Neural cell (in vitro differentiated cells): ENCODE measurements around the gene BNC1. TPM values are rescaled to one million over a fixed set of nuclear protein-coding genes. Genes with fewer than 3 reads are reported as not detected.

ENCODE experiments used
- H2AFZ ChIP-seq: fragments of 200-600, 300-800 bp; sonication (generic), shearing (Covaris generic); 2 replicates; pipeline ENCODE4 v1.6.0; 2014; ENCODE audit warnings: low read depth, mild to moderate bottlenecking, antibody characterized with exemption, low read length, moderate library complexity
- H3F3A ChIP-seq: fragments of 200-600 bp; shearing (Covaris generic); 2 replicates; pipeline ENCODE4 v1.6.1; 2016; ENCODE audit warnings: mild to moderate bottlenecking, moderate library complexity, mixed read lengths, antibody characterized with exemption, low read length; ENCODE audit not compliant: insufficient read depth, poor library complexity, severe bottlenecking
- H3K27ac ChIP-seq: fragments of 200-600, 300-800 bp; sonication (generic), shearing (Covaris generic); 2 replicates; pipeline ENCODE4 v1.5.1; 2014; ENCODE audit warnings: mild to moderate bottlenecking, low read length, moderate library complexity
- H3K27me3 ChIP-seq: fragments of 300-800, 200-600 bp; sonication (generic), shearing (Covaris generic); 2 replicates; pipeline ENCODE4 v1.6.0; 2014; ENCODE audit warnings: mild to moderate bottlenecking, low read depth, low read length, moderate library complexity; ENCODE audit not compliant: insufficient read depth
- H3K36me3 ChIP-seq: fragments of 300-800, 200-600 bp; sonication (generic), shearing (Covaris generic); 2 replicates; pipeline ENCODE4 v1.5.1; 2014; ENCODE audit warnings: mild to moderate bottlenecking, antibody characterized with exemption, low read length, moderate library complexity; ENCODE audit not compliant: insufficient read depth
- H3K4me2 ChIP-seq: fragments of 300-800, 200-600 bp; sonication (generic), shearing (Covaris generic); 2 replicates; pipeline ENCODE4 v1.6.0; 2014; ENCODE audit warnings: mild to moderate bottlenecking, low read length
- H3K4me3 ChIP-seq: fragments of 300-800, 200-600 bp; sonication (generic), shearing (Covaris generic); 2 replicates; pipeline ENCODE4 v1.5.1; 2014; ENCODE audit warnings: mild to moderate bottlenecking, low read length, moderate library complexity
- H3K79me2 ChIP-seq: fragments of 200-600 bp; shearing (Covaris generic); replicated peaks from 2 replicates; pipeline ENCODE4 v1.6.0; 2014; ENCODE audit warnings: mild to moderate bottlenecking, low read length, moderate library complexity; ENCODE audit not compliant: insufficient read depth
- H3K9ac ChIP-seq: fragments of 300-800, 200-600 bp; sonication (generic), shearing (Covaris generic); 2 replicates; pipeline ENCODE4 v1.6.1; 2016; ENCODE audit warnings: mild to moderate bottlenecking, low read length, mixed read lengths
- H3K9me2 ChIP-seq: fragments of 200-600 bp; shearing (Covaris generic); 2 replicates; pipeline ENCODE4 v1.6.1; 2016; ENCODE audit warnings: mild to moderate bottlenecking, low read length, mixed read lengths; ENCODE audit not compliant: insufficient read depth
- H3K9me3 ChIP-seq: fragments of 200-600, 300-800 bp; sonication (generic), shearing (Covaris generic); 2 replicates; pipeline ENCODE4 v1.6.1; 2016; ENCODE audit warnings: mild to moderate bottlenecking, mixed run types, low read length, moderate library complexity, mixed read lengths
- H4K20me1 ChIP-seq: fragments of 200-600 bp; shearing (Covaris generic); 2 replicates; pipeline ENCODE4 v1.6.1; 2016; ENCODE audit warnings: mild to moderate bottlenecking, mixed run types; ENCODE audit not compliant: insufficient read depth
- CTCF ChIP-seq: fragments of 450-650 bp; IDR thresholded peaks from 2 replicates; pipeline ENCODE4 v1.5.1; 2014; ENCODE audit warnings: antibody characterized with exemption, mild to moderate bottlenecking, moderate library complexity; ENCODE audit not compliant: poor library complexity, severe bottlenecking
- EP300 ChIP-seq: fragments of 450-650 bp; conservative IDR thresholded peaks from 2 replicates; pipeline ENCODE4 v1.6.1; 2014; ENCODE audit warnings: antibody characterized with exemption, mild to moderate bottlenecking, moderate library complexity; ENCODE audit not compliant: poor library complexity, severe bottlenecking
- EZH2 ChIP-seq: fragments of 200-600, 300-800 bp; shearing (Covaris generic), sonication (generic); IDR thresholded peaks from 2 replicates; pipeline ENCODE4 v1.6.1; 2014; ENCODE audit warnings: antibody characterized with exemption, low read length, borderline replicate concordance, mild to moderate bottlenecking; ENCODE audit not compliant: insufficient read depth, poor library complexity, severe bottlenecking
- MXI1 ChIP-seq: fragments of 450-650 bp; conservative IDR thresholded peaks from 2 replicates; pipeline ENCODE4 v1.6.1; 2014; ENCODE audit warnings: antibody characterized with exemption, mild to moderate bottlenecking; ENCODE audit not compliant: poor library complexity, severe bottlenecking
- POLR2AphosphoS5 ChIP-seq: IDR thresholded peaks from 2 replicates; pipeline ENCODE4 v1.6.1; 2012
- RAD21 ChIP-seq: fragments of 450-650 bp; conservative IDR thresholded peaks from 2 replicates; pipeline ENCODE4 v1.6.1; 2014; ENCODE audit warnings: antibody characterized with exemption, mild to moderate bottlenecking, moderate library complexity
- SMC3 ChIP-seq: fragments of 450-650 bp; conservative IDR thresholded peaks from 2 replicates; pipeline ENCODE4 v1.6.1; 2014; ENCODE audit warnings: antibody characterized with exemption, mild to moderate bottlenecking, moderate library complexity; ENCODE audit not compliant: poor library complexity
- TAF1 ChIP-seq: IDR thresholded peaks from 2 replicates; pipeline ENCODE4 v1.6.1; 2012; ENCODE audit warnings: low read depth
- polyA plus RNA-seq: library from polyadenylated mRNA; depleted of rRNA; stranded (reverse); fragments of >200 nt; gene quantifications from 2 replicates; pipeline ENCODE4 v1.2.3, GENCODE V29; 2014
- TF ChIP-seq, protein P1 (sequence below): IDR thresholded peaks from 2 replicates; pipeline ENCODE4 v1.6.1; 2012; ENCODE audit warnings: borderline replicate concordance

The BNC1 gene
- polyA plus RNA-seq, 1 donor from 2014 or later = not detected

GRCh38 chr15:83290236-83290635 is 5.8 kb upstream of the BNC1 start:
- Histone ChIP-seq H4K20me1 (no peaks in the 10 kb centered on the region), H3K4me3 (no peak overlapping the region), H3K79me2 (no peaks in the 10 kb centered on the region), H3K9ac (no peak overlapping the region), H3F3A (no peaks in the 10 kb centered on the region), H2AFZ (no peak overlapping the region), H3K27ac (no peak overlapping the region), H3K36me3 (no peaks in the 10 kb centered on the region), H3K9me3 (no peaks in the 10 kb centered on the region), H3K27me3 (peaks cover 22% of the 10 kb centered on the region), H3K9me2 (no peaks in the 10 kb centered on the region), H3K4me2 (no peak overlapping the region)
- TF ChIP-seq CTCF (no peak), RAD21 (no peak), MXI1 (no peak), EP300 (no peak)

DNA sequence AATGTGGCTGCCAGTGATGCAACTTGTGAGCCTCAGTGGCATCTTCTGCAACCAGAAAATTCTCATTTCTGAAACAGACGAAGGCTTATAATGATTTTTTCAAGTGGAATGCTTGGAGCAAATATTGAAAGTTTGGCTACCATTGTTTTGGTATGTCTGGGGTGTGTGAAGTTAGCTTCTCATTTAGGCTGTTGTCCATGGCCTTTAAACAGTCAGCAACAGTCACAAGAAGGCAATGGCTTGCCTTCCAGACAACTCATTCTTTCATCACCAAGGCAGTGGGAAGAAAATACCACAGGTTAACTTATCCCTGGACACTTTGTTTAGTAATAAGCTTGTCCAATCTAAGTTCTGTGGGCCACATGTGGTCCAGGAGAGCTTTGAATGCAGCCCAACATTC is 4.7 kb upstream of the BNC1 start:
- Histone ChIP-seq H3K27ac (no peak overlapping the region), H3K9me3 (no peaks in the 10 kb centered on the region), H3K79me2 (no peaks in the 10 kb centered on the region), H3K4me2 (no peak overlapping the region), H3K9ac (no peak overlapping the region), H2AFZ (no peak overlapping the region), H3K27me3 (peaks cover 29% of the 10 kb centered on the region), H4K20me1 (no peaks in the 10 kb centered on the region), H3K4me3 (no peak overlapping the region), H3K9me2 (no peaks in the 10 kb centered on the region), H3K36me3 (no peaks in the 10 kb centered on the region), H3F3A (no peaks in the 10 kb centered on the region)
- no peak for TF ChIP-seq MXI1
- no peak for TF ChIP-seq POLR2AphosphoS5
- no peak for TF ChIP-seq RAD21
- TF ChIP-seq, protein P1, sequence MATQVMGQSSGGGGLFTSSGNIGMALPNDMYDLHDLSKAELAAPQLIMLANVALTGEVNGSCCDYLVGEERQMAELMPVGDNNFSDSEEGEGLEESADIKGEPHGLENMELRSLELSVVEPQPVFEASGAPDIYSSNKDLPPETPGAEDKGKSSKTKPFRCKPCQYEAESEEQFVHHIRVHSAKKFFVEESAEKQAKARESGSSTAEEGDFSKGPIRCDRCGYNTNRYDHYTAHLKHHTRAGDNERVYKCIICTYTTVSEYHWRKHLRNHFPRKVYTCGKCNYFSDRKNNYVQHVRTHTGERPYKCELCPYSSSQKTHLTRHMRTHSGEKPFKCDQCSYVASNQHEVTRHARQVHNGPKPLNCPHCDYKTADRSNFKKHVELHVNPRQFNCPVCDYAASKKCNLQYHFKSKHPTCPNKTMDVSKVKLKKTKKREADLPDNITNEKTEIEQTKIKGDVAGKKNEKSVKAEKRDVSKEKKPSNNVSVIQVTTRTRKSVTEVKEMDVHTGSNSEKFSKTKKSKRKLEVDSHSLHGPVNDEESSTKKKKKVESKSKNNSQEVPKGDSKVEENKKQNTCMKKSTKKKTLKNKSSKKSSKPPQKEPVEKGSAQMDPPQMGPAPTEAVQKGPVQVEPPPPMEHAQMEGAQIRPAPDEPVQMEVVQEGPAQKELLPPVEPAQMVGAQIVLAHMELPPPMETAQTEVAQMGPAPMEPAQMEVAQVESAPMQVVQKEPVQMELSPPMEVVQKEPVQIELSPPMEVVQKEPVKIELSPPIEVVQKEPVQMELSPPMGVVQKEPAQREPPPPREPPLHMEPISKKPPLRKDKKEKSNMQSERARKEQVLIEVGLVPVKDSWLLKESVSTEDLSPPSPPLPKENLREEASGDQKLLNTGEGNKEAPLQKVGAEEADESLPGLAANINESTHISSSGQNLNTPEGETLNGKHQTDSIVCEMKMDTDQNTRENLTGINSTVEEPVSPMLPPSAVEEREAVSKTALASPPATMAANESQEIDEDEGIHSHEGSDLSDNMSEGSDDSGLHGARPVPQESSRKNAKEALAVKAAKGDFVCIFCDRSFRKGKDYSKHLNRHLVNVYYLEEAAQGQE = no peak
- no peak for TF ChIP-seq EZH2
- TF ChIP-seq EP300 = no peak
- no peak for TF ChIP-seq CTCF
- TF ChIP-seq SMC3 = no peak
- no peak for TF ChIP-seq TAF1
